K562 (cell line): ENCODE results near the gene RIOK3. TPM values are rescaled to one million over a fixed set of nuclear protein-coding genes. Genes with fewer than 3 reads are reported as not detected.

Source experiments
- ATAC-seq: fragments of 200-7000 bp; cut with Tn5 transposase; 3 replicates; pipeline ENCODE4 v1.9.1; 2020; ENCODE audit warnings: moderate library complexity
- BruUV-seq: library from RNA; stranded (reverse); fragments of 400-500 nt; replicated peaks from 2 replicates; lab custom pipeline; 2021; lab: Mats Ljungman, UMichigan
- CTCF ChIA-PET: fragments of 300-600 bp; formaldehyde crosslinking; extraction: SDS; loops from one replicate; lab custom pipeline; 2021; ENCODE audit warnings: low intra/inter-chr PET ratio; lab: Yijun Ruan, JAX
- POLR2A ChIA-PET: fragments of 300-600, 350-650 bp; sonication (Branson Sonifier 250); formaldehyde crosslinking; extraction: SDS; loops from one replicate; lab custom pipeline; 2021; ENCODE audit warnings: antibody characterized with exemption, inconsistent platforms; lab: Yijun Ruan, JAX
- DNase-seq, 4 experiments: peaks; one replicate each; pipeline versions ENCODE4 v3.0.0 to v3.0.0-alpha.2; 2011 to 2018; ENCODE audit warnings: low spot score in 3 of 4, mixed read lengths in 3 of 4; ENCODE audit errors: extremely low read depth in 1 of 4
- FAIRE-seq: peaks from 2 replicates; lab custom pipeline; 2011; peaks lifted over from hg19 to GRCh38; lab: Jason Lieb, UNC
- H2AFZ ChIP-seq: 2 replicates; pipeline ENCODE4 v1.6.0; 2011; ENCODE audit warnings: low read depth, low read length, control low read depth, inconsistent platforms
- H3K27ac ChIP-seq: fragments of 200-600 bp; 3 replicates; pipeline ENCODE4 v1.8.0; 2011; ENCODE audit warnings: low read depth, mild to moderate bottlenecking, control low read depth, inconsistent platforms, low read length, moderate library complexity, mixed read lengths; ENCODE audit errors: extremely low read depth
- H3K27me3 ChIP-seq, 2 experiments: fragments of 300-600 bp in 1 of 2; 2 replicates in 1 of 2; 3 replicates in 1 of 2; pipeline versions ENCODE4 v1.6.0 to v1.8.0; 2011; ENCODE audit warnings: inconsistent platforms in 2 of 2, low read length in 2 of 2, mild to moderate bottlenecking in 1 of 2, mixed read lengths in 1 of 2, moderate library complexity in 1 of 2; ENCODE audit not compliant: control insufficient read depth in 2 of 2, insufficient read depth in 2 of 2
- H3K36me3 ChIP-seq: fragments of 300-600 bp; 3 replicates; pipeline ENCODE4 v1.8.0; 2011; ENCODE audit warnings: mild to moderate bottlenecking, low read length, inconsistent platforms; ENCODE audit not compliant: control insufficient read depth, insufficient read depth
- H3K4me1 ChIP-seq, 2 experiments: fragments of 200-600 bp in 1 of 2; replicated peaks in 1 of 2; 2 replicates in 1 of 2; 3 replicates in 1 of 2; pipeline versions ENCODE4 v1.5.1 to v1.8.0; 2011; ENCODE audit warnings: inconsistent platforms in 2 of 2, low read length in 2 of 2, mild to moderate bottlenecking in 1 of 2, mixed read lengths in 1 of 2, moderate library complexity in 1 of 2; ENCODE audit not compliant: control insufficient read depth in 2 of 2, insufficient read depth in 2 of 2
- H3K4me2 ChIP-seq: 2 replicates; pipeline ENCODE4 v1.6.1; 2011; ENCODE audit warnings: low read length, control low read depth, inconsistent platforms, mixed read lengths; ENCODE audit not compliant: insufficient read depth
- H3K4me3 ChIP-seq: fragments of 200-600 bp; sonication (generic), shearing (Covaris generic); 2 replicates; pipeline ENCODE4 v1.5.1; 2016; ENCODE audit warnings: control low read depth, inconsistent platforms
- H3K79me2 ChIP-seq: fragments of 200-600 bp; 3 replicates; pipeline ENCODE4 v1.8.0; 2011; ENCODE audit warnings: low read length, inconsistent platforms; ENCODE audit not compliant: control insufficient read depth, insufficient read depth
- H3K9ac ChIP-seq, 2 experiments: 2 replicates each; pipeline versions ENCODE4 v1.6.0 to v1.6.1; 2011; ENCODE audit warnings: low read depth in 2 of 2, low read length in 2 of 2, control low read depth in 1 of 2, inconsistent platforms in 1 of 2, mild to moderate bottlenecking in 1 of 2, mixed read lengths in 1 of 2; ENCODE audit not compliant: insufficient read depth in 1 of 2
- H3K9me1 ChIP-seq: one replicate; pipeline ENCODE4 v1.6.0; 2011; ENCODE audit warnings: inconsistent platforms, mild to moderate bottlenecking, low read length, moderate library complexity; ENCODE audit not compliant: control insufficient read depth, insufficient read depth
- H3K9me3 ChIP-seq: replicated peaks from 2 replicates; pipeline ENCODE4 v1.5.1; 2011; ENCODE audit warnings: low read depth, low read length, inconsistent platforms; ENCODE audit not compliant: control insufficient read depth, insufficient read depth
- H4K20me1 ChIP-seq: replicated peaks from 2 replicates; pipeline ENCODE4 v1.6.1; 2011; ENCODE audit warnings: low read length, inconsistent platforms, mixed read lengths; ENCODE audit not compliant: control insufficient read depth, insufficient read depth
- ARNT ChIP-seq, 2 experiments: fragments of 450-650 bp; IDR thresholded peaks; 2 replicates each; pipeline ENCODE4 v1.6.1; 2016; ENCODE audit warnings: mild to moderate bottlenecking in 1 of 2
- CHD1 ChIP-seq: fragments of 200-600 bp; sonication (generic); IDR thresholded peaks from one replicate; pipeline ENCODE4 v1.6.1; 2012; ENCODE audit warnings: mild to moderate bottlenecking, moderate library complexity, low read length, inconsistent platforms
- CHD2 ChIP-seq: IDR thresholded peaks from 2 replicates; pipeline ENCODE4 v1.6.1; 2011; ENCODE audit warnings: low read depth, low read length
- FOXK2 ChIP-seq, 2 experiments: fragments of 450-650 bp; IDR thresholded peaks in 1 of 2; conservative IDR thresholded peaks in 1 of 2; 2 replicates each; pipeline ENCODE4 v1.6.1; 2016; ENCODE audit warnings: low read depth in 2 of 2, mild to moderate bottlenecking in 1 of 2
- NFE2 ChIP-seq: IDR thresholded peaks from 2 replicates; pipeline ENCODE4 v1.6.1; 2014; ENCODE audit warnings: antibody characterized with exemption, low read depth
- PRDM10 ChIP-seq: fragments of 450-650 bp; IDR thresholded peaks from 2 replicates; pipeline ENCODE4 v1.6.1; 2018; ENCODE audit not compliant: partially characterized antibody
- SAP30 ChIP-seq: fragments of 200-600 bp; sonication (generic); IDR thresholded peaks from 2 replicates; pipeline ENCODE4 v1.6.1; 2012; ENCODE audit warnings: borderline replicate concordance, low read depth, mild to moderate bottlenecking, moderate library complexity, low read length, control low read depth, inconsistent platforms; ENCODE audit not compliant: insufficient read depth, poor library complexity, severe bottlenecking
- SREBF2 ChIP-seq: sonication (generic); formaldehyde crosslinking; IDR thresholded peaks from 2 replicates; pipeline ENCODE4 v1.4.0; 2020; ENCODE audit warnings: mild to moderate bottlenecking, missing genetic modification reagents
- THRAP3 ChIP-seq: fragments of 450-650 bp; IDR thresholded peaks from 2 replicates; pipeline ENCODE4 v1.6.1; 2016; ENCODE audit warnings: mild to moderate bottlenecking, inconsistent platforms, borderline replicate concordance
- TRIM25 ChIP-seq: fragments of 450-650 bp; IDR thresholded peaks from 2 replicates; pipeline ENCODE4 v1.7.0; 2016; ENCODE audit warnings: borderline replicate concordance
- ZNF24 ChIP-seq: fragments of 450-650 bp; IDR thresholded peaks from 2 replicates; pipeline ENCODE4 v1.6.1; 2016
- WGBS: fragments of 100-300 bp; shearing (Covaris generic); methylation state at CpG from one replicate; pipeline ENCODE4 v1.1.6; 2016; ENCODE audit warnings: low coverage, mixed read lengths; ENCODE audit not compliant: insufficient coverage; ENCODE audit errors: missing lambda C conversion rate; 5-methylcytosine and 5-hydroxymethylcytosine counted together
- in situ Hi-C: fragments of 300-500 bp; cut with MboI; formaldehyde crosslinking; loops from 4 replicates; pipeline ENCODE4 v1.15.0; 2018; ENCODE audit warnings: inconsistent platforms, mixed read lengths
- intact Hi-C: fragments of 100-400 bp; cut with micrococcal nuclease; formaldehyde crosslinking; loops from 2 replicates; pipeline ENCODE4 v1.14.2; 2022
- polyA plus RNA-seq, 8 experiments: library from polyadenylated mRNA; depleted of rRNA in 4 of 8; stranded (reverse) in 5 of 8; unstranded in 3 of 8; fragments of >200 nt; fragmentation: Nextera tagmentation in 2 of 8; fragmentation: Illumina TruSeq in 1 of 8; extraction: Ambion mirVana in 2 of 8; extraction: Trizol in 1 of 8; gene quantifications; 2 replicates each; pipeline versions ENCODE4 v1.2.1 to v1.2.3, GENCODE V29; 2011 to 2014; ENCODE audit warnings: inconsistent platforms in 1 of 8, missing spikeins in 1 of 8
- total RNA-seq, 7 experiments: library from RNA; depleted of rRNA in 6 of 7; stranded (reverse); fragments of >200 nt in 6 of 7; fragmentation: Illumina TruSeq in 2 of 7; extraction: Trizol in 2 of 7; gene quantifications; 2 replicates each; pipeline versions ENCODE4 v1.2.1 to v1.2.3, GENCODE V29; 2011 to 2021; ENCODE audit warnings: low replicate concordance in 1 of 7

Gene RIOK3
- total and polyA plus RNA-seq, 9 of the 15 experiments (the other 6 are each of a cell fraction or from before 2014, with no cell fraction given), result 21.4 to 89.5 (median 62.9) TPM

GRCh38 chr18:23453680-23454058 lies 582 bp downstream of the RIOK3 start:
- POLR2A ChIA-PET, result interaction anchor here (0.6 to 2.2 kb wide), 7 partner anchors 11 to 150 kb away, joined by 3 to 6 read pairs (median 3); no protein-coding TSS in a partner anchor
- Histone ChIP-seq H3K27ac (peak overlapping the region; percentile 77), H3K9me1 (no peaks in the 10 kb centered on the region), H3K4me3 (peak overlapping the region; percentile 94), H3K36me3 (peaks cover 9% of the 10 kb centered on the region), H2AFZ (peak overlapping the region; percentile 96), H3K9me3 (no peaks in the 10 kb centered on the region), H3K4me1 (peaks cover 12 to 22% of the 10 kb centered on the region in 2 experiments), H3K4me2 (peak overlapping the region; percentile 98), H3K27me3 (no peaks in the 10 kb centered on the region), H3K9ac (peak overlapping the region; percentile 85 to 94), H3K79me2 (peaks cover 57% of the 10 kb centered on the region), H4K20me1 (peaks cover 6% of the 10 kb centered on the region)
- in situ Hi-C loops (no loop called here), intact Hi-C loops (no loop called here)
- peak; percentile 59 for FAIRE-seq
- CTCF ChIA-PET, result no interaction called here
- BruUV-seq, result TSS peak; percentile 58
- peak in 1 of 4 experiments; percentile 52 for DNase-seq
- WGBS, result 2% methylated on average over 11 of the region's 11 CpGs
- peak; percentile 73 for ATAC-seq
- TF ChIP-seq SREBF2 (no peak), THRAP3 (peak; percentile 22; the same call in 1 of the 2 replicates), TRIM25 (no peak), PRDM10 (peak; percentile 86), CHD1 (peak; percentile 77), FOXK2 (conservative IDR thresholded peaks at IDR 0.05 in 1 of 2, IDR thresholded peaks at IDR 0.05 in 1 of 2; ENCODE audit: low read depth in 2 of 2) (peak; percentile 34 to 57; a peak in 3 of 4 replicates), SAP30 (peak; percentile 2), CHD2 (no peak), ZNF24 (no peak), ARNT (IDR thresholded peaks at IDR 0.05) (no peak), NFE2 (peak; percentile 38)
